ENCODE data around the gene ZBTB7C. TPM values are rescaled to one million over a fixed set of nuclear protein-coding genes. Genes with fewer than 3 reads are reported as not detected.

Gene ZBTB7C
- total RNA-seq, 1 donor = 0.09 TPM

- TF ChIP-seq, protein P1, sequence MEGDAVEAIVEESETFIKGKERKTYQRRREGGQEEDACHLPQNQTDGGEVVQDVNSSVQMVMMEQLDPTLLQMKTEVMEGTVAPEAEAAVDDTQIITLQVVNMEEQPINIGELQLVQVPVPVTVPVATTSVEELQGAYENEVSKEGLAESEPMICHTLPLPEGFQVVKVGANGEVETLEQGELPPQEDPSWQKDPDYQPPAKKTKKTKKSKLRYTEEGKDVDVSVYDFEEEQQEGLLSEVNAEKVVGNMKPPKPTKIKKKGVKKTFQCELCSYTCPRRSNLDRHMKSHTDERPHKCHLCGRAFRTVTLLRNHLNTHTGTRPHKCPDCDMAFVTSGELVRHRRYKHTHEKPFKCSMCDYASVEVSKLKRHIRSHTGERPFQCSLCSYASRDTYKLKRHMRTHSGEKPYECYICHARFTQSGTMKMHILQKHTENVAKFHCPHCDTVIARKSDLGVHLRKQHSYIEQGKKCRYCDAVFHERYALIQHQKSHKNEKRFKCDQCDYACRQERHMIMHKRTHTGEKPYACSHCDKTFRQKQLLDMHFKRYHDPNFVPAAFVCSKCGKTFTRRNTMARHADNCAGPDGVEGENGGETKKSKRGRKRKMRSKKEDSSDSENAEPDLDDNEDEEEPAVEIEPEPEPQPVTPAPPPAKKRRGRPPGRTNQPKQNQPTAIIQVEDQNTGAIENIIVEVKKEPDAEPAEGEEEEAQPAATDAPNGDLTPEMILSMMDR (IDR thresholded peaks at IDR 0.05; ENCODE audit: insufficient read depth, low read length) = no peak
- no peak for DNase-seq (ENCODE audit: low read depth)
- H3K4me3 ChIP-seq (ENCODE audit: low read depth, low read length) = no peak overlapping the region
Observed at GRCh38 chr18:48027401-48027963, 381.7 kb downstream of the ZBTB7C start.

GRCh38 chr18:48026216-48026615, 383.0 kb downstream of the ZBTB7C start:
- no peak for DNase-seq (ENCODE audit: low read depth)
- no peak overlapping the region for H3K4me3 ChIP-seq (ENCODE audit: low read depth, low read length)
- TF ChIP-seq, protein P1 (IDR thresholded peaks at IDR 0.05; ENCODE audit: insufficient read depth, low read length) = no peak

- no peak overlapping the region for H3K4me3 ChIP-seq (ENCODE audit: low read depth, low read length)
- TF ChIP-seq, protein P1 (IDR thresholded peaks at IDR 0.05; ENCODE audit: insufficient read depth, low read length) = no peak
- no peak for DNase-seq (ENCODE audit: low read depth)
Observed at GRCh38 chr18:48024881-48025660, 384.1 kb downstream of the ZBTB7C start.

DNA sequence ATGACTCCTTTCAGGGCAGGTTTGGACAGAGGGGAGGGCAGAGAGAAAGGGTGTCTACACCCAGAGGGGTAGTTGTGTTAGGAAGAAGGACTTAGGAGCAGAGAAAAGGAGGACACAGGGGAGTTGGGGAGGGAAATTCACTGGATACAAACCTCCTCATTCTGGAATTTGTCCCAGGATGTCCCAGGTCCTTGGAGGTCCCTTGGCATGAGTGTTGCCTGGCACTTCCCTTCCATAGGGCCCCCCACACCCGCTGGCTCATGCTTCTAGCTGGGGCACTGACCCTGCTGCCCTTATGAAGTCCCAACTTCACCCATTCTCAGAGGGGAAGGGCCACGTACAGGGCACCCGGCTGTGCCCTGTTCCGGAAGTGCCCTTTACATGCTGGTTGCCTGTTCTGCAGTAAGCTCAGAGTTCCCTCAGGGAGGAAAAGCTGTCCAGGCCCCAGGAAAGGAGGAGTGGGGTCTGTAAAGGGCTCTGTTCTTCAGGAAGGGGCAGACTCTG, 385.1 kb downstream of the ZBTB7C start:
- TF ChIP-seq, protein P1 (IDR thresholded peaks at IDR 0.05; ENCODE audit: insufficient read depth, low read length) = no peak
- DNase-seq (ENCODE audit: low read depth) = no peak
- no peak overlapping the region for H3K4me3 ChIP-seq (ENCODE audit: low read depth, low read length)

DNA sequence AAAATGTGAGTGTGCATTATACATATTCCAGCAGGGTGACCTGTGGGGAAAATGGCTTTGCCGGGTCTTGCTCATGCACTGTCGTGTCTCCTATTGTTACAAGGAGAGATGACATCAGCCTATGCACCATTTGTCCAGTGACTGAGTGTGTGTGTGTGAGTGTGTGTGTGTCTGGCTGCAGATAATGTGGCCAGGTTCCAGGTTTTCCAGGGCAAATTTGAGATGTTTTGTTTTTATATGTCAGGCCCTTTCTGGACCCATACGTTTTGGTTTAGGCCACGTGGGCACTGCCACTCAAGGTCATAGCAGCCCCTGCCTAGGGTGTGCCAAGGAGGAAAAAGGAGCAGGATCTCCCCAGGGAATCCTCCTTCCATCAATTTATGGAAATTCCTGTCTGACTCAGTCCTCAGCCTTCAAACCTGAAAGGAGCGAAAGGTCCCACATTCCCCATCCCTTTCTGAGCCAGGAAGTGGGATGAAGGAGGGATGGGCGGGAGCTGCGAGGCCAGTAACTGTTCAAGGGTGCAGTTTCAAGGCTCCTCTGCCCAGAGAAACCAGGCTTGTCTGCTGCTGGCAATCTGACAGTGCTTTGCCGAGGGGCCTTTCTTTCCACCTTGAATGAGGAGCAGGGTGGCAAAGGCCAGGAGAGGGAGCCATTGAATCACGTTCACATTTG, 385.7 kb downstream of the ZBTB7C start:
- TF ChIP-seq, protein P1 (IDR thresholded peaks at IDR 0.05; ENCODE audit: insufficient read depth, low read length) = peak; percentile 52
- peak; percentile 89 for DNase-seq (ENCODE audit: low read depth)
- H3K4me3 ChIP-seq (ENCODE audit: low read depth, low read length) = no peak overlapping the region

DNA sequence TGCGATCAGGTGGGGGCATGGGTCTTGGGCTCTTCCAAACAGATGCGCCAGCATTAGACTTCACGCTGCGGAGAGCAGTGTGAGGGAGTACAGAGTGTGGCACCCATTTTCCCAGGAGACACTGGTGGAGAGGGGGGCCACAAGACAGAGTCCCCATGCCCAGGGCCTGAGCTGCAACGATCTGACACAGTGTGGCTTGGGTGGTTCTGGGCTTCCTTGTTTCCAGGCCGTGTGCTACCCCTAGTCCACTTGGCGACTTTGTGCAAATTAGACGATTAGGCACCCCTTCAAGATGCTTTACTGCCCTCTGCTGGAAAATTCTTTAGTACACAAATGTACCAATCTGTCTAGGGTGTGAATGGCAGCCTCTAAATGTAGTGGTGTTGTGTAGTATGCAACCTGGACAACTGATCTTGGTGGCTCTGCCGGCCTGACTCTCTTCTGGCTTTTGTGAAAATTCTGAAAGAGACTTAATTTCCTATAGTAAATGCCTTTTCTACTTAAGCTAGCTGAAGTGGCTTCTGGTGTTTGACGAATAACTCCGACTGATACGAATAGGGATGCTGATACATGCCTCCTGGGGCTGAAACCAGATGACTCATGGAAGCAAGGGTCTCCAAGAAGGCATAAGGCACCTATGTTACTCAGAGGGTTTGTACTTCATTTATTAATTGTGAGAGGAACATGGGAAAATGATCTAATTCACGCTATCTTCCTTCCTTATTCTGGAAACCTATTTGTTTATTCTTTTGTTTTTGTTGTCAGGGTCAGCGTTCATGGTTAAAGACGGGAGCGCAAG, 386.5 kb downstream of the ZBTB7C start:
- no peak overlapping the region for H3K4me3 ChIP-seq (ENCODE audit: low read depth, low read length)
- peak; percentile 71 for DNase-seq (ENCODE audit: low read depth)
- TF ChIP-seq, protein P1 (IDR thresholded peaks at IDR 0.05; ENCODE audit: insufficient read depth, low read length) = peak; percentile 47
